Measurements from ENCODE around the gene BACH2. TPM values are rescaled to one million over a fixed set of nuclear protein-coding genes. Genes with fewer than 3 reads are reported as not detected.

Gene BACH2
- polyA plus RNA-seq, 2 donors, result 0.24 to 0.26 TPM

DNA sequence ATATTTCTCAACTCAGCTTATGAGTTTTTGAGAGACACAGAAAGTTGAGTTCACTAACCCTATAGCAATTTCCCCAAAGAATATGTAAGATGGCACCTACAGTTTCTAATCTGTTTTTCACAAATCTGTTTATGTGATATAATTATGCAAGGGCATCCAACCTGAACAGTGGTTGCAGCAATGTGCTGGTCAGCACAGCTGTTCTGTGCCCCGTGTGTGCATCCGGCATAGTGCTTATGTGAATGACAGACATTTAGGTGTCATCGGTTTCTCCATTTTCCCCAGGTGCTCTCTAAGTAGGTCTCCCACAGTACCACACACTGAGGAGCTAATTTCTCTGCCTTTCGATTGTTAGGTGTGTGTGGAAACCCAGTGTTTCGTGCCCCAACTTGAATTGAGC, 7.7 kb upstream of the BACH2 start:
- Histone ChIP-seq H3K4me1 (ENCODE audit: control insufficient read depth in 2 of 2, insufficient read depth in 2 of 2, low read length in 1 of 2) (no peaks in the 10 kb centered on the region), H3K9me3 (ENCODE audit: control insufficient read depth in 2 of 2, insufficient read depth in 1 of 2, low read depth in 1 of 2, low read length in 1 of 2) (no peaks in the 10 kb centered on the region), H3K27me3 (ENCODE audit: control insufficient read depth in 1 of 2, insufficient read depth in 2 of 2, low read length in 2 of 2) (no peaks in the 10 kb centered on the region), H3K36me3 (ENCODE audit: control insufficient read depth in 2 of 2, insufficient read depth in 2 of 2, low read length in 1 of 2) (no peaks in the 10 kb centered on the region), H3K27ac (ENCODE audit: low read depth in 2 of 2, low read length in 1 of 2) (no peak overlapping the region), H3K4me3 (ENCODE audit: low read depth in 1 of 2, low read length in 2 of 2) (no peak overlapping the region)
- WGBS, 2 donors, result 57 to 66% methylated on average over 5 of the region's 5 CpGs

DNA sequence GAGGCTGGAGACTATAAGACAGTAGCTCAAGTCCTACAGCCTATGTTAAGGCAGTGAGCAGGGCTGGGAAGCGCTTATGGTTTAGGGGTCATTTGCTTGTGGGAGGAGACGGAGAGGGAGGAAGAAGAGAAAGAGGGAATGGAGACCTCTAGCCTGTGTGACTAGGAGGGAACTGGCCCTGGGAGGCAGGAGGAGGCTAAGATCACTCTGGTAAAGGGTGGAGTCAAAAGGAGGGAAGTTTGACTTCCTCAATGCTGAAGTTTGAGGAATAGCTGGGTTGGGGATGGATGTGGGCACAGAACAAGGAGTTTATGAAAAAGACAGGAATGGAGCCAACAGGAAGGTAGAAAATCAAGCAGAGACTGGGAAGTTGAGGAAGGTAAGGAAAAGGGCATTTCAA, 6.4 kb upstream of the BACH2 start:
- WGBS, 2 donors, result 63 to 74% methylated on average over 2 of the region's 2 CpGs
- H3K27ac ChIP-seq (ENCODE audit: low read depth in 2 of 2, low read length in 1 of 2), result no peak overlapping the region
- no peaks in the 10 kb centered on the region for H3K4me1 ChIP-seq (ENCODE audit: control insufficient read depth in 2 of 2, insufficient read depth in 2 of 2, low read length in 1 of 2)
- no peaks in the 10 kb centered on the region for H3K27me3 ChIP-seq (ENCODE audit: control insufficient read depth in 1 of 2, insufficient read depth in 2 of 2, low read length in 2 of 2)
- H3K9me3 ChIP-seq (ENCODE audit: control insufficient read depth in 2 of 2, insufficient read depth in 1 of 2, low read depth in 1 of 2, low read length in 1 of 2), result no peaks in the 10 kb centered on the region
- no peaks in the 10 kb centered on the region for H3K36me3 ChIP-seq (ENCODE audit: control insufficient read depth in 2 of 2, insufficient read depth in 2 of 2, low read length in 1 of 2)
- no peak overlapping the region for H3K4me3 ChIP-seq (ENCODE audit: low read depth in 1 of 2, low read length in 2 of 2)

- Histone ChIP-seq H3K27me3 (ENCODE audit: control insufficient read depth in 1 of 2, insufficient read depth in 2 of 2, low read length in 2 of 2) (no peaks in the 10 kb centered on the region), H3K36me3 (ENCODE audit: control insufficient read depth in 2 of 2, insufficient read depth in 2 of 2, low read length in 1 of 2) (no peaks in the 10 kb centered on the region), H3K4me3 (ENCODE audit: low read depth in 1 of 2, low read length in 2 of 2) (no peak overlapping the region), H3K4me1 (ENCODE audit: control insufficient read depth in 2 of 2, insufficient read depth in 2 of 2, low read length in 1 of 2) (no peaks in the 10 kb centered on the region), H3K9me3 (ENCODE audit: control insufficient read depth in 2 of 2, insufficient read depth in 1 of 2, low read depth in 1 of 2, low read length in 1 of 2) (no peaks in the 10 kb centered on the region), H3K27ac (ENCODE audit: low read depth in 2 of 2, low read length in 1 of 2) (no peak overlapping the region)
- 97% methylated on average over 2 of the region's 2 CpGs for WGBS, 2 donors
These were observed 5.7 kb upstream of the BACH2 start for GRCh38 chr6:90302320-90302719.

GRCh38 chr6:90301816-90302215, 5.2 kb upstream of the BACH2 start:
- no peaks in the 10 kb centered on the region for H3K9me3 ChIP-seq (ENCODE audit: control insufficient read depth in 2 of 2, insufficient read depth in 1 of 2, low read depth in 1 of 2, low read length in 1 of 2)
- no peaks in the 10 kb centered on the region for H3K4me1 ChIP-seq (ENCODE audit: control insufficient read depth in 2 of 2, insufficient read depth in 2 of 2, low read length in 1 of 2)
- H3K36me3 ChIP-seq (ENCODE audit: control insufficient read depth in 2 of 2, insufficient read depth in 2 of 2, low read length in 1 of 2), result no peaks in the 10 kb centered on the region
- WGBS, 2 donors, result 80 to 93% methylated on average over 1 of the region's 1 CpG
- H3K27ac ChIP-seq (ENCODE audit: low read depth in 2 of 2, low read length in 1 of 2), result no peak overlapping the region
- H3K27me3 ChIP-seq (ENCODE audit: control insufficient read depth in 1 of 2, insufficient read depth in 2 of 2, low read length in 2 of 2), result no peaks in the 10 kb centered on the region
- H3K4me3 ChIP-seq (ENCODE audit: low read depth in 1 of 2, low read length in 2 of 2), result no peak overlapping the region

GRCh38 chr6:90298459-90299053, 1.9 kb upstream of the BACH2 start:
- Histone ChIP-seq H3K9me3 (ENCODE audit: control insufficient read depth in 2 of 2, insufficient read depth in 1 of 2, low read depth in 1 of 2, low read length in 1 of 2) (no peaks in the 10 kb centered on the region), H3K27ac (ENCODE audit: low read depth in 2 of 2, low read length in 1 of 2) (no peak overlapping the region), H3K36me3 (ENCODE audit: control insufficient read depth in 2 of 2, insufficient read depth in 2 of 2, low read length in 1 of 2) (no peaks in the 10 kb centered on the region), H3K4me3 (ENCODE audit: low read depth in 1 of 2, low read length in 2 of 2) (no peak overlapping the region), H3K4me1 (ENCODE audit: control insufficient read depth in 2 of 2, insufficient read depth in 2 of 2, low read length in 1 of 2) (peaks cover 0 to 2% of the 10 kb centered on the region in 2 donors), H3K27me3 (ENCODE audit: control insufficient read depth in 1 of 2, insufficient read depth in 2 of 2, low read length in 2 of 2) (no peaks in the 10 kb centered on the region)
- WGBS, 2 donors, result 88 to 89% methylated on average over 7 of the region's 7 CpGs

- WGBS, 2 donors, result 78 to 81% methylated on average over 9 of the region's 9 CpGs
- Histone ChIP-seq H3K4me1 (ENCODE audit: control insufficient read depth in 2 of 2, insufficient read depth in 2 of 2, low read length in 1 of 2) (peaks cover 0 to 2% of the 10 kb centered on the region in 2 donors), H3K9me3 (ENCODE audit: control insufficient read depth in 2 of 2, insufficient read depth in 1 of 2, low read depth in 1 of 2, low read length in 1 of 2) (no peaks in the 10 kb centered on the region), H3K27me3 (ENCODE audit: control insufficient read depth in 1 of 2, insufficient read depth in 2 of 2, low read length in 2 of 2) (no peaks in the 10 kb centered on the region), H3K36me3 (ENCODE audit: control insufficient read depth in 2 of 2, insufficient read depth in 2 of 2, low read length in 1 of 2) (no peaks in the 10 kb centered on the region), H3K4me3 (ENCODE audit: low read depth in 1 of 2, low read length in 2 of 2) (no peak overlapping the region), H3K27ac (ENCODE audit: low read depth in 2 of 2, low read length in 1 of 2) (no peak overlapping the region)
These were observed 1.3 kb upstream of the BACH2 start for GRCh38 chr6:90297867-90298381.

DNA sequence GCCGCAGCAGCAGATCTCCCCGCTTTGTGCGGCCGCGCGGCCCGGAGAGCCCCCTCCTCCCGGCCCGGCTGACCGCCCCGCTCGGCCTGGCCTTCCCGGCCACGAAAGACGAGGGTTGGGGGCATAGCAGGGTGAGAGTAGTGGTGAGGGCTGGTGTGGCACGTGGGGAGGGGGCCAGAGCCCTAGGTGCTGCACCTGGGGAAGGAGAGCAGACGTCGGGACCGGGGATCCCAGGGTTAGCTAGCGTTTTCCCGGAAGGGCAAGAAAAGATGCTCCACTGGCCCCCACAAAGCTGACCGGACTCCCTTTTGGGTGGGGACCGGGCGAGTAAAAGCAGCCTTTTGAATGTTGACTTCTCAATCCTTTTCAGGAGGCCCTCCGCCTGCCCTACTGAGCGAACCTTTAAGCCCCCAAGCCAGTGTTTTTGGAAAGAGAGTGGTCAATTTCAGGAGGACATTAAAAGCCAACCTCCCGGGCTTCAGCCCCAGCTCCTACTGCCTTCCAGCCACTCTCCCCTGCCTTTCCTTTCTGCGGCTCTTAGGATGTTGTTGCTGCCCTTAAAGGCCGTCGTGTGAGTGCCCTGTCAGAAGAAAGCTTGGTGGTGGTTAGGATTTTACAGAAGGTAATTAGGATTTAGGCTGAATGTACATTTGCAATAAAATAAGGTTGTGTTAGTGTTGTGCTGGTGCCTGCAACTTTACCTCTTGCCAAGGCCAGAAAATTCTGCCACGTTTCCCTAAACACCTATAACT, 648 bp upstream of the BACH2 start:
- H3K4me1 ChIP-seq (ENCODE audit: control insufficient read depth in 2 of 2, insufficient read depth in 2 of 2, low read length in 1 of 2), result peaks cover 0 to 2% of the 10 kb centered on the region in 2 donors
- peak overlapping the region; percentile 81 to 82 for H3K27ac ChIP-seq (ENCODE audit: low read depth in 2 of 2, low read length in 1 of 2)
- H3K4me3 ChIP-seq (ENCODE audit: low read depth in 1 of 2, low read length in 2 of 2), result peak overlapping the region; percentile 59 to 68
- H3K27me3 ChIP-seq (ENCODE audit: control insufficient read depth in 1 of 2, insufficient read depth in 2 of 2, low read length in 2 of 2), result no peaks in the 10 kb centered on the region
- H3K36me3 ChIP-seq (ENCODE audit: control insufficient read depth in 2 of 2, insufficient read depth in 2 of 2, low read length in 1 of 2), result no peaks in the 10 kb centered on the region
- no peaks in the 10 kb centered on the region for H3K9me3 ChIP-seq (ENCODE audit: control insufficient read depth in 2 of 2, insufficient read depth in 1 of 2, low read depth in 1 of 2, low read length in 1 of 2)
- 24 to 30% methylated on average over 27 to 31 of the region's 31 CpGs for WGBS, 2 donors

GRCh38 chr6:90295854-90296340, 746 bp downstream of the BACH2 start:
- H3K27ac ChIP-seq (ENCODE audit: low read depth in 2 of 2, low read length in 1 of 2), result peak overlapping the region; percentile 36 to 82
- peaks cover 0 to 2% of the 10 kb centered on the region in 2 donors for H3K36me3 ChIP-seq (ENCODE audit: control insufficient read depth in 2 of 2, insufficient read depth in 2 of 2, low read length in 1 of 2)
- no peaks in the 10 kb centered on the region for H3K9me3 ChIP-seq (ENCODE audit: control insufficient read depth in 2 of 2, insufficient read depth in 1 of 2, low read depth in 1 of 2, low read length in 1 of 2)
- H3K27me3 ChIP-seq (ENCODE audit: control insufficient read depth in 1 of 2, insufficient read depth in 2 of 2, low read length in 2 of 2), result no peaks in the 10 kb centered on the region
- peaks cover 0 to 2% of the 10 kb centered on the region in 2 donors for H3K4me1 ChIP-seq (ENCODE audit: control insufficient read depth in 2 of 2, insufficient read depth in 2 of 2, low read length in 1 of 2)
- WGBS, 2 donors, result 0 to 1% methylated on average over 21 to 57 of the region's 57 CpGs
- H3K4me3 ChIP-seq (ENCODE audit: low read depth in 1 of 2, low read length in 2 of 2), result peak overlapping the region; percentile 59 to 68

DNA sequence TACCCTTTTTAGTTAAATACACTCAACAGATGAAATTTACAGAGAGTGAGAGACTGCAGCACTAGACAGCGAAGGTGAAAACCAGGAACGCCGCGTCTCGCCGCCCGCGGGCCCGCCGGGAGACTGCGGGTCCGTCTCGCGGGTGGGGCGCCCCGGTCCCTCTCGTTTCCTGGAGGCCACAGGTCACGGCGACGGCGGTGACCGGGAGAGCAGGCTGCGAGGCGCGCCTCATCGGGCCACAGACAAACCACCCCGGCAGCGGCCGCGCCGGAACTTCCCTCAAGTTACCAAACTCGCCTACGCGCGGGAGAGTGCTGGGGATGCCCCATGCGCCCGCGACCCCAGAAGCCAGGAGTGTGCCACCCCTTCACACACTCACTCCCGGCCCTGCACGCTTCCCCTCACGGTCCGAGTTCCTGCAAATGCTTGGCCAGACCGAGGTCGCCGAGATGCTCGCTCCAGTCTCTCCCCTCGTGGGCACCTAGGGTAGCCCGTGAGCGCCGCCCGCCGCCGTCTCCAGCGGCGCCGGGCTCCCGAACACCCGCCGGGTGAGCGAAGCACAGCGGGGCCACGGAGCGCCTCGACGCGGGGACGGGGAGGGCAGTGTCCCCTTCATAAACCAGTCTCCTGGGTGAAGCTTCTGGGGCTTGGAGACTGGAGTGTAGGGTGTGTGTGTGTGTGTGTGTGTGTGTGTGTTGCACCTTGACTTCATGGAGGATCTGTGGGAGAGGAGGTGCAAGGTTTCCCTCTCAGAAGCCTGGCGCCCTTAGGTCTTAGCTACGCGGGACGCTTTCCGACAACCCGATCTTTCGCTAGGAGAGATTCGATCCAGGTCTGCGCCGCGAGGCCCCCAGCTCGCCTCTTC, 1.4 kb downstream of the BACH2 start:
- Histone ChIP-seq H3K4me1 (ENCODE audit: control insufficient read depth in 2 of 2, insufficient read depth in 2 of 2, low read length in 1 of 2) (peaks cover 0 to 2% of the 10 kb centered on the region in 2 donors), H3K9me3 (ENCODE audit: control insufficient read depth in 2 of 2, insufficient read depth in 1 of 2, low read depth in 1 of 2, low read length in 1 of 2) (no peaks in the 10 kb centered on the region), H3K27me3 (ENCODE audit: control insufficient read depth in 1 of 2, insufficient read depth in 2 of 2, low read length in 2 of 2) (no peaks in the 10 kb centered on the region), H3K4me3 (ENCODE audit: low read depth in 1 of 2, low read length in 2 of 2) (peak overlapping the region; percentile 59 to 68), H3K27ac (ENCODE audit: low read depth in 2 of 2, low read length in 1 of 2) (peak overlapping the region; percentile 23 to 36), H3K36me3 (ENCODE audit: control insufficient read depth in 2 of 2, insufficient read depth in 2 of 2, low read length in 1 of 2) (peaks cover 0 to 2% of the 10 kb centered on the region in 2 donors)
- 1% methylated on average over 75 to 79 of the region's 79 CpGs for WGBS, 2 donors

Data from esophagus (tissue), 2 donors.